Testis (tissue), 2 donors: ENCODE data around the gene ATP2A1.

Experiments
- POLR2A ChIP-seq: fragments of 450-650 bp; IDR thresholded peaks from one replicate; pipeline ENCODE4 v1.6.1; 2017; ENCODE audit warnings: antibody characterized with exemption, mild to moderate bottlenecking, moderate library complexity
- TF ChIP-seq, protein P1 (sequence below), 3 experiments: fragments of 450-650 bp in 2 of 3; fragments of 200-600 bp in 1 of 3; sonication (generic) in 1 of 3; IDR thresholded peaks; one replicate each; pipeline ENCODE4 v1.5.1; 2016 to 2019; ENCODE audit warnings: antibody characterized with exemption in 3 of 3, mild to moderate bottlenecking in 2 of 3, moderate library complexity in 1 of 3

DNA sequence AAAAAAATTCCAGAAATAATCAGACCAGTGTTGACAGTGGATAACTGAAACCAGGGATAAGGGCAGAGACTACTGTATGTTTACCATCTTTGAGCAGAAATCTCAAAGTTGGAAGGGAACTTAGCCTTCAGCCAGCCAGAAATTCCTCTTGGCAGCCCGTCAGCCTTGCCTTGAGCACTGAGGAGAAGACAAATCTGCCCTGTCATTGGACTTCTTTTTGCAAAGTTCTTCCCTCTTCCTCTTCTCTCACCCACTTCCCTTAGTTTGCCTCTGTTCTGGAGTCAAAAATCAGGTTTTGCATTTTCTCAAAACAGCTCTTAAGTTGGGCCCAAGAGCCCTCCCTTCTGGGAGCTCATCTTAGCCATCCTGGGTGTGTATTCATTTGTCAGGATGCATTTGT, 38.4 kb upstream of the ATP2A1 start:
- no peak for TF ChIP-seq POLR2A
- TF ChIP-seq, protein P1, sequence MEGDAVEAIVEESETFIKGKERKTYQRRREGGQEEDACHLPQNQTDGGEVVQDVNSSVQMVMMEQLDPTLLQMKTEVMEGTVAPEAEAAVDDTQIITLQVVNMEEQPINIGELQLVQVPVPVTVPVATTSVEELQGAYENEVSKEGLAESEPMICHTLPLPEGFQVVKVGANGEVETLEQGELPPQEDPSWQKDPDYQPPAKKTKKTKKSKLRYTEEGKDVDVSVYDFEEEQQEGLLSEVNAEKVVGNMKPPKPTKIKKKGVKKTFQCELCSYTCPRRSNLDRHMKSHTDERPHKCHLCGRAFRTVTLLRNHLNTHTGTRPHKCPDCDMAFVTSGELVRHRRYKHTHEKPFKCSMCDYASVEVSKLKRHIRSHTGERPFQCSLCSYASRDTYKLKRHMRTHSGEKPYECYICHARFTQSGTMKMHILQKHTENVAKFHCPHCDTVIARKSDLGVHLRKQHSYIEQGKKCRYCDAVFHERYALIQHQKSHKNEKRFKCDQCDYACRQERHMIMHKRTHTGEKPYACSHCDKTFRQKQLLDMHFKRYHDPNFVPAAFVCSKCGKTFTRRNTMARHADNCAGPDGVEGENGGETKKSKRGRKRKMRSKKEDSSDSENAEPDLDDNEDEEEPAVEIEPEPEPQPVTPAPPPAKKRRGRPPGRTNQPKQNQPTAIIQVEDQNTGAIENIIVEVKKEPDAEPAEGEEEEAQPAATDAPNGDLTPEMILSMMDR (IDR thresholded peaks at IDR 0.05), result no peak
